Endodermal cell (in vitro differentiated cells): ENCODE measurements around the gene TTC39C. TPM values are rescaled to one million over a fixed set of nuclear protein-coding genes. Genes with fewer than 3 reads are reported as not detected.

ENCODE experiments used
- DNase-seq: peaks from one replicate; pipeline ENCODE4 v3.0.0-alpha.2; 2017
- H3K27ac ChIP-seq: 2 replicates; pipeline ENCODE4 v1.5.1; 2013; ENCODE audit warnings: mild to moderate bottlenecking, low read depth, low read length, moderate library complexity
- H3K27me3 ChIP-seq: 2 replicates; pipeline ENCODE4 v1.6.1; 2013; ENCODE audit warnings: mild to moderate bottlenecking, low read length, moderate library complexity; ENCODE audit not compliant: insufficient read depth, control insufficient read depth, poor library complexity, severe bottlenecking
- H3K36me3 ChIP-seq: 2 replicates; pipeline ENCODE4 v1.7.0; 2013; ENCODE audit warnings: mild to moderate bottlenecking, low read length, moderate library complexity; ENCODE audit not compliant: control insufficient read depth, insufficient read depth
- H3K4me1 ChIP-seq: one replicate; pipeline ENCODE4 v1.7.0; 2013; ENCODE audit warnings: low read length; ENCODE audit not compliant: control insufficient read depth, insufficient read depth
- H3K4me3 ChIP-seq: 2 replicates; pipeline ENCODE4 v1.5.1; 2013; ENCODE audit warnings: mild to moderate bottlenecking, low read length, moderate library complexity
- H3K9ac ChIP-seq: 2 replicates; pipeline ENCODE4 v1.6.1; 2013; ENCODE audit warnings: mild to moderate bottlenecking, low read length, moderate library complexity; ENCODE audit not compliant: poor library complexity, severe bottlenecking; ENCODE audit errors: extremely low read depth
- H3K9me3 ChIP-seq: 2 replicates; pipeline ENCODE4 v1.6.1; 2013; ENCODE audit warnings: mild to moderate bottlenecking, low read length, moderate library complexity; ENCODE audit not compliant: control insufficient read depth
- H3K27ac Mint-ChIP-seq: 2 replicates; pipeline ENCODE4 v1.8.0; 2020; ENCODE audit warnings: mixed read lengths
- H3K27me3 Mint-ChIP-seq: 2 replicates; pipeline ENCODE4 v1.8.0; 2021; ENCODE audit warnings: mild to moderate bottlenecking, mixed read lengths; ENCODE audit not compliant: insufficient read depth
- H3K36me3 Mint-ChIP-seq: 2 replicates; pipeline ENCODE4 v1.8.0; 2020; ENCODE audit warnings: low read depth, mixed read lengths
- H3K4me1 Mint-ChIP-seq: 2 replicates; pipeline ENCODE4 v1.8.0; 2020; ENCODE audit warnings: mixed read lengths
- H3K4me3 Mint-ChIP-seq: 2 replicates; pipeline ENCODE4 v1.8.0; 2020; ENCODE audit warnings: mild to moderate bottlenecking, moderate library complexity, mixed read lengths
- H3K9me3 Mint-ChIP-seq: 2 replicates; pipeline ENCODE4 v1.8.0; 2020; ENCODE audit warnings: mild to moderate bottlenecking, mixed read lengths
- CTCF ChIP-seq: fragments of 200-600 bp; sonication (generic); conservative IDR thresholded peaks from 2 replicates; pipeline ENCODE4 v1.5.0; 2021; ENCODE audit warnings: antibody characterized with exemption, mild to moderate bottlenecking
- WGBS, 2 experiments: methylation state at CpG; one replicate each; pipeline versions ENCODE4 v1.1.5 to v1.1.7; 2013; ENCODE audit warnings: missing lambda C conversion rate in 2 of 2, mixed read lengths in 1 of 2; ENCODE audit not compliant: insufficient coverage in 1 of 2, insufficient read length in 1 of 2; 5-methylcytosine and 5-hydroxymethylcytosine counted together
- total RNA-seq, 2 donors: library from RNA; stranded (reverse); fragmentation: NEBNext Ultra II Directional in 1 of 2; extraction: Animal tissue kit (Norgen Biotek cat#: 25700) in 1 of 2; gene quantifications; 2 replicates in 1 of 2; 3 replicates in 1 of 2; pipeline ENCODE4 v1.2.1, GENCODE V29; 2021

The TTC39C gene
- total RNA-seq, 2 donors from 2014 or later: 14.0 to 19.7 TPM

GRCh38 chr18:23970161-23971096 lies 44.1 kb upstream of the TTC39C start:
- no peaks in the 10 kb centered on the region for H3K36me3 ChIP-seq
- H3K27me3 ChIP-seq: no peaks in the 10 kb centered on the region
- H3K4me3 ChIP-seq: no peak overlapping the region
- peaks cover 20% of the 10 kb centered on the region for H3K4me1 Mint-ChIP-seq
- H3K9ac ChIP-seq: no peak overlapping the region
- no peaks in the 10 kb centered on the region for H3K4me1 ChIP-seq
- no peaks in the 10 kb centered on the region for H3K27me3 Mint-ChIP-seq
- H3K27ac Mint-ChIP-seq: no peak overlapping the region
- 91 to 100% methylated on average over 5 to 7 of the region's 7 CpGs for WGBS, 2 experiments
- no peak overlapping the region for H3K27ac ChIP-seq
- no peak for TF ChIP-seq CTCF
- no peak overlapping the region for H3K4me3 Mint-ChIP-seq
- H3K9me3 Mint-ChIP-seq: peaks cover 11% of the 10 kb centered on the region
- no peak for DNase-seq
- H3K9me3 ChIP-seq: peaks cover 4% of the 10 kb centered on the region
- H3K36me3 Mint-ChIP-seq: no peaks in the 10 kb centered on the region

- H3K36me3 Mint-ChIP-seq: no peaks in the 10 kb centered on the region
- peaks cover 19% of the 10 kb centered on the region for H3K4me1 Mint-ChIP-seq
- peaks cover 11% of the 10 kb centered on the region for H3K9me3 Mint-ChIP-seq
- H3K4me3 ChIP-seq: no peak overlapping the region
- no peak for TF ChIP-seq CTCF
- H3K9me3 ChIP-seq: peaks cover 4% of the 10 kb centered on the region
- DNase-seq: no peak
- no peaks in the 10 kb centered on the region for H3K36me3 ChIP-seq
- H3K4me1 ChIP-seq: no peaks in the 10 kb centered on the region
- WGBS, 2 experiments: 88% methylated on average over 3 to 5 of the region's 5 CpGs
- H3K27ac ChIP-seq: no peak overlapping the region
- no peak overlapping the region for H3K4me3 Mint-ChIP-seq
- no peak overlapping the region for H3K27ac Mint-ChIP-seq
- H3K9ac ChIP-seq: no peak overlapping the region
- no peaks in the 10 kb centered on the region for H3K27me3 Mint-ChIP-seq
- H3K27me3 ChIP-seq: no peaks in the 10 kb centered on the region
Measured at GRCh38 chr18:23971097-23971440, 43.5 kb upstream of the TTC39C start.

- TF ChIP-seq CTCF: no peak
- H3K36me3 ChIP-seq: no peaks in the 10 kb centered on the region
- no peak overlapping the region for H3K4me3 Mint-ChIP-seq
- H3K36me3 Mint-ChIP-seq: no peaks in the 10 kb centered on the region
- H3K9me3 ChIP-seq: peaks cover 4% of the 10 kb centered on the region
- no peaks in the 10 kb centered on the region for H3K27me3 ChIP-seq
- peaks cover 18% of the 10 kb centered on the region for H3K4me1 Mint-ChIP-seq
- 90% methylated on average over 3 to 5 of the region's 5 CpGs for WGBS, 2 experiments
- H3K27me3 Mint-ChIP-seq: no peaks in the 10 kb centered on the region
- H3K27ac ChIP-seq: no peak overlapping the region
- H3K4me1 ChIP-seq: no peaks in the 10 kb centered on the region
- no peak overlapping the region for H3K9ac ChIP-seq
- H3K9me3 Mint-ChIP-seq: peaks cover 11% of the 10 kb centered on the region
- no peak for DNase-seq
- no peak overlapping the region for H3K27ac Mint-ChIP-seq
- no peak overlapping the region for H3K4me3 ChIP-seq
Measured at GRCh38 chr18:23971666-23972230, 42.8 kb upstream of the TTC39C start.
